PC-9 (cell line): ENCODE measurements around the gene RASAL2.

Experiments
- EZH2 ChIP-seq: fragments of 200-600 bp; sonication (generic); IDR thresholded peaks from 2 replicates; pipeline ENCODE4 v1.8.0; 2017; ENCODE audit warnings: antibody characterized with exemption, low read depth
- TF ChIP-seq, protein P1 (sequence below): fragments of 200-600 bp; sonication (generic); conservative IDR thresholded peaks from 2 replicates; pipeline ENCODE4 v1.6.1; 2017; ENCODE audit warnings: mixed run types, antibody characterized with exemption, mild to moderate bottlenecking, moderate library complexity

DNA sequence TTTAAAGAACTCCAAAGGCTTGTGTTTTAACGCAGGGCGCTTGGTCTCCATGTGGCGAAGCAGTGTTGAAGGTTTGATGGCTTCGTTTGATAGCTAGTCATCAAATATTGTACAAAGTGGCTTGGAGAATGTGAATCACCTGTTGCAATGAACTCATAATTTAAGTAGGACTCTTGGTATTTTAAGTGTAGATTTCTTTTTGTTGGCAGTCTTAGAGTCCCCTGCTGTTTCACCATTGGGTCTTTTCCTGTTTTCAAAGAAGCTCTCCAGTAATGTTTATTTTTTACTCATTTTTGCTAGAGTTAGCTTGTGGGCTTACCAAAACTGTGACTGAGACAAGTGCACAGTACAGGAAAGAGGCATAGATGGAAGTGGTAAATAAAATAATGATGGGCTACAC lies 26.2 kb downstream of the RASAL2 start:
- no peak for TF ChIP-seq EZH2
- TF ChIP-seq, protein P1, sequence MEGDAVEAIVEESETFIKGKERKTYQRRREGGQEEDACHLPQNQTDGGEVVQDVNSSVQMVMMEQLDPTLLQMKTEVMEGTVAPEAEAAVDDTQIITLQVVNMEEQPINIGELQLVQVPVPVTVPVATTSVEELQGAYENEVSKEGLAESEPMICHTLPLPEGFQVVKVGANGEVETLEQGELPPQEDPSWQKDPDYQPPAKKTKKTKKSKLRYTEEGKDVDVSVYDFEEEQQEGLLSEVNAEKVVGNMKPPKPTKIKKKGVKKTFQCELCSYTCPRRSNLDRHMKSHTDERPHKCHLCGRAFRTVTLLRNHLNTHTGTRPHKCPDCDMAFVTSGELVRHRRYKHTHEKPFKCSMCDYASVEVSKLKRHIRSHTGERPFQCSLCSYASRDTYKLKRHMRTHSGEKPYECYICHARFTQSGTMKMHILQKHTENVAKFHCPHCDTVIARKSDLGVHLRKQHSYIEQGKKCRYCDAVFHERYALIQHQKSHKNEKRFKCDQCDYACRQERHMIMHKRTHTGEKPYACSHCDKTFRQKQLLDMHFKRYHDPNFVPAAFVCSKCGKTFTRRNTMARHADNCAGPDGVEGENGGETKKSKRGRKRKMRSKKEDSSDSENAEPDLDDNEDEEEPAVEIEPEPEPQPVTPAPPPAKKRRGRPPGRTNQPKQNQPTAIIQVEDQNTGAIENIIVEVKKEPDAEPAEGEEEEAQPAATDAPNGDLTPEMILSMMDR: no peak
